GM18499 (cell line): Measurements from ENCODE around the gene PDSS2.

ENCODE experiments used
- ATAC-seq: cut with Tn5 transposase; IDR thresholded peaks from one replicate; pipeline ENCODE4 v1.9.1; 2021; ENCODE audit warnings: moderate number of reproducible peaks; ENCODE audit not compliant: insufficient read depth, unreplicated experiment

The PDSS2 gene

GRCh38 chr6:107421696-107422256 lies 37.6 kb downstream of the PDSS2 start:
- ATAC-seq: no peak

DNA sequence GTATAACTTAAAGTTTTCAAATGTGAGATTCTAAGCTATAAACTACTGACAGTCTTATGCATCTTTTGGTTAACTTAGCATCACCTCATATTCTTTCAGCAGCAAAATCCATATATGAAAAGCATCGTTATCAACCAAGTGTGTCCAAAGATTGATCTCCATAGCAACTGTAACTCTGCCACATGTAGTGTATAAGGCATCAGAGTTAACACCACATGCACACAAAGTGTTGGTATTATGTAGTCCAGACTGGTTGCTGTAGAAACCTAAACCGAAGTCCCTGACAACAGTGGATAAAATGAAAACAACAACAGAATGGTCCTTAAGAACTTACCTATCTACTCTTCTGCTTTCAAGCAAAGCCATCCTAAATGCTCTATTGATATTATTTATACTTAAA lies 39.6 kb downstream of the PDSS2 start:
- no peak for ATAC-seq

- no peak for ATAC-seq
Observed at GRCh38 chr6:107418118-107418517, 41.2 kb downstream of the PDSS2 start.

DNA sequence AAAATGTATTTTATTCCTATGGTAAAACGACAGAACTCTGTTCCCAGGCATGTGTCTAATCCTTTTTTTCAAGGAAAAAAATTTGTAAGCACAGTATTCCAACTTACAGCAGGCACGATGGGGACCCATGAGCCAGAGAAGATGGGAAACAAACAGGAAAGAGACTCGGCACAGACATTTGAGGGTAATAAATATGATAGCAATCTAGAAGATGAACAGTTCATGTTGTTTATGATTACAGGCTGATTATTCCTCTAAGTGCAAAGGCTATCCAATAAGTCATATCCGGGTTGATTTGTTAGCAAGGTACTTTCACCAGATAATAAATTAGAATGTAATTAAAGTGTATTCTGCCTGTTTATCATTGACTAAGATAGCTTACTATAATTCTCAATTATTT lies 43.2 kb downstream of the PDSS2 start:
- no peak for ATAC-seq

DNA sequence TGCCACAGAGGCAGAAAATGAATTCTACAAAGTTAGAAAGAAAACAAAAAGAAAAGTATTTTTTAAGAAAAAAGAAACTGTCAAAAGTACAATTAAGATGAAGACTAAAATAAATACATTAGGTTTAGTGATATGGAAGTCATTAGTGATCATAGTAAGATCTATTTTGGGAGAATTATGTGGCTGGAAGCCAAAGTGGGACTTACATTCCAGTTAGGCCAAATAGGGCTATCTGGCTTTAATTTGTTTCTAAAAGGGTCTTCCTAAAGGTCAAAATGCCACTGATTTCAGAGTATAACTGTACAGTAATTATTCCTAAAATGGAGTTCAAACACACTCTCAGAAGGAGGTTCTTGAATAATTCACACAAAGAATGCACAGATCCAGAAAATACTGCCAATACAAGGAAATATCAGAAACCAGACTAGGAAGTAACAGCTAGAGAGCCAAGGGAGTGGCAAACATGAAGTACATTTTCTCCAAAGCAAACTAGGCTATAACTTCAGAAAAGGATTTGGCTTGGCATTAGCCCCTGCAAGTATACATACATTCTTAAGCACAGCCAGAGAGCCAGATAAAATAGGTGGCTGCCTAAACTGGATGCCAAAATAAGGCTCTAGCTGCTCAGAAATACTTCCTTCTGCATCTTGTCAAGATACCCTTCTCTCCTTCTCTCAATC lies 45.3 kb downstream of the PDSS2 start:
- ATAC-seq: no peak

DNA sequence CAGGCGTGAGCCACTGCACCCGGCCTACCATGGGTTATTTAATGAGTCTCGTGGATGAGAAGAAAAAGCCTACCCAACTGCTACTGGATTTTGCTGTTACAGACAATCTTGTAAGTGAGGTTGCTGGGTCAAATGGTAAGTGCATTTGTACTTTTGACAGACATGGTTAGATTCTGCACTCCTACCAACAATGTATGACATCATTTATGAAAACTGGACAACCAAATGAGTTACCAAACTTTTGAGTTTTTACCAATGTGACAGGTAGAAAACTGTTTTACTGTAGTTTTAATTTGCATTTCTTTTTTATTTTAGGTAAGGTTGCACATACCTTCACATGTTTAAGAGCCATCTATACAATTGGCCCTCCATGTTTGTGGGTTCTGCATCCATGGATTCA lies 48.2 kb downstream of the PDSS2 start:
- no peak for ATAC-seq

DNA sequence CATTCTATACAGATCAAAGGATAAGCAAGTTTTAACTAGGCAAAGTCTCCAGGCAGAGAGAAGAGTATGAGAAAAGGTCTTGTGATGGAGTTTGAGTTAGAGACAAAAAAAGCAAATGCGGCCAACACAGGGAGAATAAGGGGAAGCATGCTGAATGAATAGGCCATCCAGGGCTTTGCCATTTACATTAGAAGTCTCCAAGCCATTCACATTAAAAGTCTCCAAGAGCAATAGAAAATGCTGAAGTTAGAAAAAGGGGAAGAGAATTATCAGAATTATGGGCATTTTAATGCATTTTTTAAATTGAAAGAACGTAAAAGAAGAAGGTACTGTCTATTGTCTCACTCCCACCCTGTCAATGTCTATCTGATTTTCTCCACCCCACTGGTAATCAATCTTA lies 49.4 kb downstream of the PDSS2 start:
- ATAC-seq: no peak

DNA sequence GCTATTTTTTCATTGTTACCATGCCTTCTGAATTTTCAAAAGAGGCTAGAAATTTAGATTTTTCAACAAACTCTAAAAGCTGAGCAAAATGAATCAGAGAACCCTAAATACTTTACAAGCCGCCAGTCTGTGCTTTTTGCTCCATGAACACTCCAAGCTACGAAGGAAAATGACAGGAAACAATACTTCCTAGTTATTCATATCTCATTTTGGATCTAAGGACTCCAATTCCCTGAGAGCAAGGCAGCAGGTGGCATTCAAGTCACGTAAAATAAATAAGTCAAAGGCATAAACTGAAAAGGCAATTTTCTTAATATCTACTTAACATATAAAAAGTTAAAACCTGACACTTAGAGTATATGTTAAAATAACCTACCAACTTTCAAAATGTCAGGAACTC lies 50.6 kb downstream of the PDSS2 start:
- no peak for ATAC-seq

DNA sequence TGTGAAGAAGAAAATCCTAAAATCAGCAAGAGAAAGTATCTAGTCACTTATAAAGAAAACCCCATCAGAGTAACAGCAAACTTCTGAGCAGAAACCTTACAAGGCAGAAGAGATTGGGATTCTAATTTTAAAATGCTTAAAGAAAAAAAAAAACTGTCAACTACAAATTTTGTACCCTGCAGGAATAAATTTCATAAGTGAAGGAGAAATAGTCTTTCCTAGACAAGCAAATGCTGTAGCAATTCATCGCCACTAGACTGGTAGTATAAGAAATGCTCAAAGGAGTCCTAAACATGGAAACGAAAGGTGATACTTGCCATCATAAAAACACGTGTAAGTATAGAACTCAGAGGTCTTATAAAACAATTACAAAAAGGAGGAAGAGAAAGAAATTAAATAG lies 54.4 kb downstream of the PDSS2 start:
- no peak for ATAC-seq

GRCh38 chr6:107402533-107402932 lies 56.8 kb downstream of the PDSS2 start:
- no peak for ATAC-seq

GRCh38 chr6:107401573-107401972 lies 57.8 kb downstream of the PDSS2 start:
- ATAC-seq: no peak

GRCh38 chr6:107400616-107401147 lies 58.7 kb downstream of the PDSS2 start:
- ATAC-seq: no peak

DNA sequence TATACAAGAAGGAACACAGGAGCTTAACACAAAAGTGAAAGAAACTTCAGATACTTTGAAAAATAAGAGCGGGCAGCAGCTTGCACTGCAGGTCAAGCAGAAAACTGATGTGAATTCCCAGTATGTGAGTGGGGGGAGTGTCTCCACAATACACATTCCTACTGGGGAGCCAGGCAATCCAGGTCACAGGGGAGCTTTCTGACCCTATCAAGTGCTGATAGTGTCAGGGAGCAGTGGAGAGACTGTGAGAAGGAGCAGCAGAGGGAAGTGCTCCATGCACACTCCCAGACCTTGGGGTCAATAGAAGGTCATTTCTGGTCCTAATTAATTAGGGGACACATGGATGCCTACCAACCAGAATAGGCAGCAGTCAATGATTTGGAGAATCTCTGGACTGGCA lies 59.4 kb downstream of the PDSS2 start:
- no peak for ATAC-seq

DNA sequence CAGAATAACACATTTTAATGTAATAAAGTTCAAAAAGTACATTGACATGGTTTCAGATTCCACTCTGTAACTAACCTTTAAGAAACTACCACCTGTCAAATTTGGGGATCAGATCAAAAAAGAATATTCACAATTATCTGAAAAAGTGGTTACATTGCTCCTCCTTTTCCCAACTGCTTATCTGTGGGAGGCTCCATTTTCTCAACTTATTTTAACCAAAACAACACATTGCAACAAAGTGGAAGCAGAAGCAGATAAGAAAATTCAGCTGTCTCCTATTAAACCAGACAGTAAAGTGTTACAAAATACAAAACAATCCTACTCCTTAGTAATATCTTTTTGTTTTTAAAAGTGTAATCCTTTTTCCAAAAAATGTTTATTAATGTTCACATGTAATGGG lies 61.4 kb downstream of the PDSS2 start:
- no peak for ATAC-seq

DNA sequence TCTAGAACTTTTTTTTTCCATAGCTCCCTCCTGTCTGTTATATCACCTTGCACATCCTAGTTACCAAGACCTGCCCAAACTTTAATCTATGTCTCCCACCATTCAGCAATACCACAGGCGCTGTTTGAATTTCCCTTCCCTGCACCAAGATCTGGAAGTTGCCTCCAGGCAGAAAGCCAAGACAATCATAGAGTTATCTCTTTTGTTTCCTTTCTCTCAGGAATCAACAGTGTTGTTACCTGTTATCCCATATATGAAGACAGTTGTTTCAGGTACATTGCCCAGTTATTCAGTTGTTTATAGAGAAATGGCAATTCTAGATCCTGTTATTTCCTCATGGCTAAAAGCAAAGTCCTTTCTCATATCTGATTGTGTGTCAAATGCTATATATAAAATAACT lies 63.2 kb downstream of the PDSS2 start:
- no peak for ATAC-seq

GRCh38 chr6:107392069-107392468 lies 67.3 kb downstream of the PDSS2 start:
- no peak for ATAC-seq

DNA sequence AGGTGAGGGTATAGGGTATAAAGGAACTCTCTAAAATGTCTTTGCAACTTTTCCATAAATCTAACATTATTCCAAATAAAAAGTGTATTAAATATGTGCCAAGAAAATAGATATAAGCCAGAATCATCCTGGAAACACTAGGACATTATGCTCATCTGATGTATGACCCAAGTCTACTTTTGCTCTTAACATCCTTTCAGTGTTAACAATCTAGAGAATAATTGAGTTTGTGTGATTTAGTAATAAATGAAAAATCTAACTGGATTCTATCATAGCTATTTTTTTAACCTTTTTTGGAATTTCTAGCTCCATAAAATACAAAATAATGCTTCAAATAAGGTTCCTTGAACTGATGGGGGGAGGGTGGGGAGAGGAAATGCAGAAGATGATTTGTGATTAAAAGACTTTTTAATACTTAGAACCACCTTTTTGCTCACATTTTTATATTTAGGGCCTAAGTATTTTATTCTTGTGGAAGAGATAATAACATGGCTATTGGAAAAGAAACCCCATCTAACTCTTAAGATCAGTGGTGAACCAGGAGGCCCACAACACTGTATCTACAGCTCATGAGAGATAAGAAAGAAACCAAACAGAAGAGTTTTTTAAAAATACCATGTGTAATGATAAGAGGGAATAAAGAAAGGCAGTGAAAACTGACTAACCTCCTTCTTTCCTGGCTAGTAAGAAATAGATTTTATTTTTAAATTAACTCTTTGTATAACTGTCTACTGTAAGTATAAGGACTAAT lies 68.5 kb downstream of the PDSS2 start:
- no peak for ATAC-seq

DNA sequence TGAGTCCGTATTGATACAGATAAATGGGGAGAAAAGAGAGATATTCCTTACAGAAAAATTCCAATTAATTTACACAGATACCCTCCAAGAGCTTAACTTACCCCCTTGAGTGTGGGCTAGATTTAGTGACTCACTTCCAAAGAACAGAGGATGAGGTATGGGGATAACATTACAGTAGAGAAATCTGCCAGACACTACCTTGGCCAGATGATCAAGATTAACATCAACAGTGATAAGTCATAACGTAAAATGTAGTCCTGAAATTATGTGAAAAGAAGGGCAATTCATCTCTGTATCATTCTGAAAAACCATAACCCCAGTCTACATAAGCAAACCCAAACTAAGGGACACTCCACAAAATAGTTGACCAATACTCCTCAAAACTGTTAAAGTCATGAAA lies 69.3 kb downstream of the PDSS2 start:
- ATAC-seq: no peak

DNA sequence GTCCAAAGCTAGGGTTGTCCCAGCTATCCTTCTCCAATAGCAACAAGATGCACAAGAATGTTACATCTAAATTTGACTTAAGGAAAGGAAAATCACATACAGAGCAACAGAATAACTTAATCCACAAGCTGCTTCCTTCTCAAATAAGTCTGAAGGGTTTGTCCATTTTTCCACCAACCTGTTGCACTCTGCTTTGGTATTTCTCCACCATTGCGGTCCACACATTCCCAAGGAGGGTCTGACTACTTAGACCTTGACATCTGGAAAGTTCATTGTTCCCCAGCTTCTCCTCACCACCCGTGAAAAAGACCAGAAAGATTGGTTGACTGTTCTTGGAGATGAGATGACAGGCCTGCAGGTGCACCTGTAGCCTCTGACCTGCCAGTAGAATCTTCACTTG lies 72.5 kb downstream of the PDSS2 start:
- ATAC-seq: no peak

GRCh38 chr6:107386340-107386739 lies 73.0 kb downstream of the PDSS2 start:
- no peak for ATAC-seq

GRCh38 chr6:107383705-107384104 lies 75.7 kb downstream of the PDSS2 start:
- ATAC-seq: no peak

GRCh38 chr6:107374264-107374663 lies 85.1 kb downstream of the PDSS2 start:
- no peak for ATAC-seq
